Stimulated activated CD8-positive, alpha-beta memory T cell treated with anti-CD3 and anti-CD28 coated beads, Interleukin-4, amount 100 ng/mL, for 1 hour (primary cell): Measurements from ENCODE around the gene TMEM255B.
"Not testable (repeated sequence)": the region's sequence is repeated elsewhere in the genome, so short reads cannot be mapped to it uniquely, and the experiment has no call there.

Experiments used
- DNase-seq, 2 donors: peaks; one replicate each; pipeline ENCODE4 v3.0.0-alpha.2; 2020; ENCODE audit warnings: low read depth in 2 of 2, low spot score in 1 of 2

Gene TMEM255B

GRCh38 chr13:113815151-113816058, 56.4 kb downstream of the TMEM255B start:
- DNase-seq: no peak

DNA sequence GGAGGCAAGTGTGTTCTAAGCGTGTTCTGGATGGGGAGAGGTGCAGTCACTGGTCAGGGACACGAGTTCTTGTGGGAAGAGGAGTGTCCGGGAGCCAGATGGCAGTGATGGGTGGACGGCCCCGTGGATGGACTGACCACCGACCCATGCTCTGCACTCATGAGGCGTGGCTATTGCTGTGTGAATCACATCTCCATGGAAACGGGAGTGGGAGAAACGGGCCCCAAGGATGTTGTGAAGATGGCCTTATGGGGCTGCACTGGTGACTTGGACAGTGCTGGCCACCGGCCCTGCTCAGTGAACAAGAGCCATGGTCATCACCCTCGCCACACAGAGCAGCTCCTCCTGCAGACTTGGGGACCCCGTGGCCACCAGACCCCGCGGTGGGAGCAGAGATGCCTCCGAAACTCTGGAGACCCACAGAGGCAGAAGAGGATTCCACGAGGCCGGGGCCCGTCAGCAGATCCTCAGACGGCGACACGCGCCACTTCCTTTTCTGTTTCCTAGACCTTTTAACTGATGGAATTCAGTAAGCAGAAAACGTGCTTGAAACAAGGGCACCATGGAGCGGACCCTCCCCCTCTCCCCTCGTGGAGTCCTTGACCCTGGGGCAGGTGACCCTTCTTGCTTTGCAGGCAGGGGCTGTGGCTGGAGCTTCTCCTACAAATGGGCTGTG, 57.4 kb downstream of the TMEM255B start:
- DNase-seq: no peak

DNA sequence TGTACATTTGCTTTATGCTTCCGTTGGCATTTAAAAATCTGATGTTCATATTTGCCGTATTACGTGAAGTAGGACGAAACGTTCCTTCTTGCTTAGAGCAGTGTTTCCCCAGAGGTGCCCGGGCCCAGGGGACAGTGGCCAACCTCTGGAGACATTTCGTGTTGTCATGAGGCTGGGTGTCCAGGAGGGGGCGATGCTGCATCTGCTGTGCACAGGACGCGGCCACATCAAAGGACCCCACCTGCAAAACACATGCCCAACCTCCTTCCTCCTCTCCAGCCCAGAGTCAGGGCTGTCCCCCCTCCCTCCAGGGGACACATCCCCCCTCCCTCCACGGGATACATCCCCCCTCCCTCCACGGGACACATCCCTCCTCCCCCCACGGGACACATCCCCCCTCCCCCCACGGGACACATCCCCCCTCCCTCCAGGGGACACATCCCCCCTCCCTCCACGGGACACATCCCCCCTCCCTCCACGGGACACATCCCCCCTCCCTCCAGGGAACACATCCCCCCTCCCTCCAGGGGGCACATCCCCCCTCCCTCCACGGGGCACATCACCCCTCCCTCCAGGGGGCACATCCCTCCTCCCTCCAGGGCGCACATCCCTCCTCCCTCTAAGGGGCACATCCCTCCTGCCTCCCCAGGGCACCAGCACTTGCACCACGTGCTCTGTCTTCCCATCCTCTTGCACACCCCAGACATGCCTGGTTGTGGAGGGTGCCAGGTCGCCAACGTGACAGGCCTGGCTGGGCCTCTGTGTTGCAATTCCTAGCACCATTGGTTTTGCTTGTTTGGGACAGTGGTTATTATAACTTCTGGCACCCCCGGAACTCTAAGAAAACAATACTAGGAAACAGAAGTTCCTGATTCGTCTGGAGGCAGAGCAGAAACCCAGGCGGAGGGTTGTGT, 58.2 kb downstream of the TMEM255B start:
- DNase-seq: peak; percentile 66 to 76

- no peak for DNase-seq
Observed at GRCh38 chr13:113817860-113818691, 59.0 kb downstream of the TMEM255B start.

GRCh38 chr13:113818700-113819295, 59.8 kb downstream of the TMEM255B start:
- no peak for DNase-seq

DNA sequence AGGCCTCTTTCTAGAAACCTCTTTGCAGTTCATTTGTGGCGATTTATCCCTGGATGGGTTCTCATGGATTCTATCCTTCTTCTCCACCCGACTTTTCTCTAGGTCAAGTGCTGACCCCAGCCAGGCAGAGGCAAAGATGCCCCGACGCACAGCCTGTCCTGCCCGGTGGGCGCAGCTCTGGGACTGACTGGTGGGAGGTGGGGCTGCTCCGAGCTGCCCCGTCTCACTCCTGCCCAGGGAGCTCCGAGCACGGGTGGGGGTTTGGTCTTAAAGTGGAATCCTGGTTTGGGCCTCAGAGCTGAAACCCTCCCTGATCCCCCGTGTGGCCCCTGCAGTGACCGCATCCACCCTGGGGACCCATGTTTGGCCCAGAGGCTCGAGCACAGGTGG, 60.3 kb downstream of the TMEM255B start:
- DNase-seq: no peak

- no peak for DNase-seq
Observed at GRCh38 chr13:113819731-113820715, 61.0 kb downstream of the TMEM255B start.

DNA sequence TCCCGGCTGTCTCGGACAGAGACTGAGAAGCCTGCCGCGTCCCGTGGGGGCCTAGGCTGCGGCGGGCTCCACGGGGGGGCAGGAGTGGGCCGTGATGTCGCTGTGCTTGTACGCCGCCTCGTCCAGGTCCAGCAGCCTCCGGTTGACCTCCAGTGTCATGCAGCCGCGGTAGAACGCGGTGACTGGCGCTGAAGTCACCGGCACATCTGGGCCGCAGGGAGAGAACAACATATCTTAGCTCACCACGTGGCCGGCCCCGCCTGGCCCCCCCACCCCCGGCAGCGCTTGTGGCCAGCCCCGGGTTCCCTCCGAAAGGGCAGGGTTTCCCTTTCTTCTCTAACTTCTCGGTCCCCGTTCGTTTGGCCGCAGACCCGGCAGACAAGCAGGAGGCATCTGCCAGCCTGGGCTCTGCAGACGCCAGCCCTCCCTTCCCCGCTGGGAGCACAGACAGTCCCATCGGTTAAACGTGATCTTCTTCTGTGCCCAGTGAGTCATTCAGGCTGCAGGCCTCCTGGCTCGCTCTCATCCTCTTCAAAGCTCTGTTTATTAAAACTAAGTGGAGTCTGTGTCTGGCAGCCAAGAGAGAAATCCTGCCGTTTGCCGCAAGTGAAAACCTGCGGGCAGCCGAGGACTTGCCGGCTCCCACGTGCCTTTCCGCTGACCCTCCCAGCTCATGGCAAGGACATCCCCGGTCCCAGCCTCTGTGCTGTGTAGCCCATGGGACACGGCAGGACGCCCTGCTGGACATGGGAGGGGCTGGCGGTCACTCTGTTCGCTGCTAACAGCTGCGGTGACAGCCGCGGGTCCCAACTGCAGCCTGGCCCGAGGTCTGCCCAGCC, 62.0 kb downstream of the TMEM255B start:
- no peak for DNase-seq

- no peak for DNase-seq
Observed at GRCh38 chr13:113821847-113822246, 62.8 kb downstream of the TMEM255B start.

DNA sequence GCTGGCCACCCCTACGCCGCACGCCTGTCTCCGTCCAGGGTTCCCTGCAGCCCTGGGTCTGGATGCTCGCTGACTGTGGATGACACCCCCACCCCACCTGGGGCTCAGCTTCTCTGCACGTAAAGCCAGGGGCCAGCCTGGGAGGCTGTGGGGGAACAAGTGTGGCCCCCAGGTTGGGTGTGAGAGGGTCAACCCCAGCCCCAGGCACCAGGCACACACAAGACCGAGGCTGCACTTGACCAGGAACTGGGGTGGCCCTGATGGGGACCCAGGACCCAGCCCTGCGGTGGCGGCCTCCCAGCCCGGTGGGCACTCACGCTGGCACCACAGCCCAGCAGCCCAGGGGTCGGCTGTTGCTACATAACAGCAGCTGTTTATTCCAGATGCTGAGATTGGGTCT, 63.2 kb downstream of the TMEM255B start:
- DNase-seq: no peak

- DNase-seq: no peak
Observed at GRCh38 chr13:113822956-113823744, 64.1 kb downstream of the TMEM255B start.

- no peak for DNase-seq
Observed at GRCh38 chr13:113823771-113824170, 64.7 kb downstream of the TMEM255B start.

- DNase-seq: no peak
Observed at GRCh38 chr13:113825841-113826240, 66.8 kb downstream of the TMEM255B start.

GRCh38 chr13:113826446-113826845, 67.4 kb downstream of the TMEM255B start:
- DNase-seq: not testable (repeated sequence)

DNA sequence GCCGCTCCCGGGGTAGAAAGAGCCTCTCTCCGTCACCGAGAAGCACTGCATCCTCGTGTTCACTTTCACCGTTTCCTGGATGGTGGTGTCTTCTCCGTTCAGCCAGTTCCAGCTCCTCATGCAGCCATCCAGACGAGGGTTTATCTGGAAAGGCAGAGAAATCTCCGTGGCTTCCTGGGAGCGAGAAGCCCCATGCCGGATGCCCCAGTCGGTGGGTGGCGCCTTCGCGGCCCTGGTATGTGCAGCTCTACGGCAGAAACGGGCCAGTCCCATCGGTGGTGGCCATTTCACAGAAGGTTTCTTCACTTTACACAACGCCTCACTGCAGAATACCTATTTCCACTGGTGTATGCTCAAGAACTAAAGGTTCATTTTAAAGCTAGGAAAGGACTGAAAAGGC, 68.0 kb downstream of the TMEM255B start:
- no peak for DNase-seq

- DNase-seq: no peak
Observed at GRCh38 chr13:113828282-113828825, 69.3 kb downstream of the TMEM255B start.

DNA sequence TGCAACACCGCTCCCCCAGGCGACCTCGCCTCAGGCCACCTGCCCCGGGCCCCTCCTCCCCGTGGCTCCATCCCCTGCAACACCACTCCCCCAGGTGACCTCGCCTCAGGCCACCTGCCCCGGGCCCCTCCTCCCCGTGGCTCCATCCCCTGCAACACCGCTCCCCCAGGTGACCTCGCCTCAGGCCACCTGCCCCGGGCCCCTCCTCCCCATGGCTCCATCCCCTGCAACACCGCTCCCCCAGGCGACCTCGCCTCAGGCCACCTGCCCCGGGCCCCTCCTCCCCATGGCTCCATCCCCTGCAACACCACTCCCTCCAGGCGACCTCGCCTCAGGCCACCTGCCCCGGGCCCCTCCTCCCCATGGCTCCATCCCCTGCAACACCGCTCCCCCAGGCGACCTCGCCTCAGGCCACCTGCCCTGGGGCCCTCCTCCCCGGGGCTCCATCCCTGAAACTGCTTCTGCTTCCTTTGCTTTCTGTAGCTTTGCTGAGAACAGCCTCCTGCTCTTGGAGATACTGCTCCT, 71.5 kb downstream of the TMEM255B start:
- DNase-seq: not testable (repeated sequence)
